Jurkat, Clone E6-1 (cell line): Measurements from ENCODE around the gene MAG.
A peak's percentile ranks its signal among the peaks of the same experiment; 100 is the strongest.

Experiments
- DNase-seq: peaks from one replicate; pipeline ENCODE4 v3.0.0-alpha.2; 2011; ENCODE audit warnings: low read depth, low spot score
- H3K4me3 ChIP-seq: 2 replicates; pipeline ENCODE4 v1.5.1; 2011; ENCODE audit warnings: mild to moderate bottlenecking, low read length, control low read depth, moderate library complexity

The MAG gene

GRCh38 chr19:35332817-35333216, 40.9 kb downstream of the MAG start:
- DNase-seq = no peak
- no peak overlapping the region for H3K4me3 ChIP-seq

- no peak overlapping the region for H3K4me3 ChIP-seq
- no peak for DNase-seq
Measured at GRCh38 chr19:35334144-35334753, 42.3 kb downstream of the MAG start.

- DNase-seq = no peak
- H3K4me3 ChIP-seq = no peak overlapping the region
Measured at GRCh38 chr19:35336166-35336955, 44.4 kb downstream of the MAG start.

GRCh38 chr19:35337097-35337983, 45.4 kb downstream of the MAG start:
- H3K4me3 ChIP-seq = no peak overlapping the region
- DNase-seq = no peak

GRCh38 chr19:35337984-35338296, 46.0 kb downstream of the MAG start:
- DNase-seq = no peak
- H3K4me3 ChIP-seq = no peak overlapping the region

- H3K4me3 ChIP-seq = no peak overlapping the region
- DNase-seq = no peak
Measured at GRCh38 chr19:35340431-35340830, 48.5 kb downstream of the MAG start.

GRCh38 chr19:35341006-35341405, 49.0 kb downstream of the MAG start:
- no peak overlapping the region for H3K4me3 ChIP-seq
- no peak for DNase-seq

GRCh38 chr19:35341565-35342225, 49.7 kb downstream of the MAG start:
- no peak overlapping the region for H3K4me3 ChIP-seq

GRCh38 chr19:35342430-35342829, 50.5 kb downstream of the MAG start:
- H3K4me3 ChIP-seq = no peak overlapping the region
- DNase-seq = no peak

More at GRCh38 chr19:35341565-35342225, 49.7 kb downstream of the MAG start:
- DNase-seq = no peak

- no peak for DNase-seq
- no peak overlapping the region for H3K4me3 ChIP-seq
Measured at GRCh38 chr19:35344511-35345031, 52.6 kb downstream of the MAG start.

GRCh38 chr19:35345671-35346111, 53.7 kb downstream of the MAG start:
- DNase-seq = no peak
- H3K4me3 ChIP-seq = no peak overlapping the region

GRCh38 chr19:35346193-35347052, 54.5 kb downstream of the MAG start:
- H3K4me3 ChIP-seq = no peak overlapping the region

GRCh38 chr19:35347171-35347929, 55.4 kb downstream of the MAG start, which contains the start of gene FFAR1:
TSS of gene FFAR1 (plus strand) at chr19:35347902. CDS start at chr19:35351552, 3,650 bp downstream.
- DNase-seq = peak; percentile 62
- H3K4me3 ChIP-seq = no peak within 1 kb of the TSS

More at GRCh38 chr19:35346193-35347052, 54.5 kb downstream of the MAG start:
- DNase-seq = peak; percentile 35

- no peak overlapping the region for H3K4me3 ChIP-seq
- DNase-seq = no peak
Measured at GRCh38 chr19:35347930-35348298, 56.0 kb downstream of the MAG start.

- H3K4me3 ChIP-seq = no peak overlapping the region
- DNase-seq = no peak
Measured at GRCh38 chr19:35348911-35349611, 57.1 kb downstream of the MAG start.

GRCh38 chr19:35349614-35350521, 57.9 kb downstream of the MAG start:
- no peak for DNase-seq
- H3K4me3 ChIP-seq = no peak overlapping the region
